Astrocyte of the hippocampus (primary cell): ENCODE results near the gene CYP2F1.
"Not testable (repeated sequence)": the region's sequence is repeated elsewhere in the genome, so short reads cannot be mapped to it uniquely, and the experiment has no call there.

Experiments
- DNase-seq: peaks from one replicate; pipeline ENCODE4 v3.0.0; 2011; ENCODE audit warnings: low read depth, low spot score

CYP2F1 gene

DNA sequence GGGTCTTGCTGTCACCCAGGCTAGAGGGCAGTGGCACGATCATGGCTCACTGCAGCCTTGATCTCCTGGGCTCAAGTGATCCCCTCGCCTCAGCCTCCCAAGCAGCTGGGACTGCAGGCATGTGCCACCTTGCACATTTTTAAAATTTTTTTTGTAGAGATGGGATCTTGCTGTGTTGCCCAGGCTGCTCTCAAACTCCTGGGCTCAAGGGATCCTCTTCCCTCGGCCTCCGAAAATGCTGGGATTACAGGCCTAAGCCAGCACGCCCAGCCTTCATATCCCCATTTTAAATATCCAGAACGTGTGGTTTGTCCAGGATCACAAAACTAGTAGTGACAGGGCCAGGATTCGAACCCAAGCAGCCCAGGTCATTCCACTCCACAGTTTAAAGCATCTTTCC is 13.1 kb downstream of the CYP2F1 start:
- not testable (repeated sequence) for DNase-seq

DNA sequence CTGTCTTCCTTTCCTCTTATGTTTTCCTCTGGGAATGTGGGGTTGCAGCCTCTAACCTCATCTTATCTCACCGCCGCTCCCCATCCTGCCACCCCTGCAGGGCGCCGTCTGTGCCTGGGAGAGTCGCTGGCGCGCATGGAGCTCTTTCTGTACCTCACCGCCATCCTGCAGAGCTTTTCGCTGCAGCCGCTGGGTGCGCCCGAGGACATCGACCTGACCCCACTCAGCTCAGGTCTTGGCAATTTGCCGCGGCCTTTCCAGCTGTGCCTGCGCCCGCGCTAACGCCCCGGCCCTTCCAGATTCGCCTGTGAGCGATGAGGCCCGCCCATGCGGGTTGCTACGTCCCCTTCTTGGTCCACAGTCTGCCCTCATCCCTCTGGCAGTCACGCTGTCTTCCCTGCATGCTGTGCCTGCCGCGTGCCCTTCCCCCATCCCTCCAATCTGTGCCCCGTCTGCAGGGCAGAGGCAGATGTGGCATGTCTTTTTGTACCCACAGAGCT is 13.6 kb downstream of the CYP2F1 start:
- DNase-seq, result peak; percentile 35

DNA sequence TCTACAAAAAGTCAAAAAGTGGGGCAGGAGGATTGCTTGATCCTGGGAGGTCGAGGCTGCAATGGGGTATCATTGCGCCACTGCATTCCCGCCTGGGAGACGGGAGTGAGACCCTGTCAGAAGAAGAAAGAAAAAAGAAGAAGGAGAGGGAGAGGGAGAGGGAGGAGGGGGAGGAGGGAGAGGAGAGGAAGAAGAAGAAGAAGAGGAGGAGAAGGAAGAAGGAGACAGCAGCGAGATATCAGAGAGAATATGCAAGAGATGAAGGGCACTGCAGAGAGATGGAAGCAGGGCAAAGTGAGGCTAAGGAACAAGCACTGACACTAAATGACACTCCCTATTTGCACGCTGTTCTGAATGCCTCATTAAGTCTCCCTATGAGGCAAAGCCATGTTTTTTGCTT is 14.5 kb downstream of the CYP2F1 start:
- no peak for DNase-seq

DNA sequence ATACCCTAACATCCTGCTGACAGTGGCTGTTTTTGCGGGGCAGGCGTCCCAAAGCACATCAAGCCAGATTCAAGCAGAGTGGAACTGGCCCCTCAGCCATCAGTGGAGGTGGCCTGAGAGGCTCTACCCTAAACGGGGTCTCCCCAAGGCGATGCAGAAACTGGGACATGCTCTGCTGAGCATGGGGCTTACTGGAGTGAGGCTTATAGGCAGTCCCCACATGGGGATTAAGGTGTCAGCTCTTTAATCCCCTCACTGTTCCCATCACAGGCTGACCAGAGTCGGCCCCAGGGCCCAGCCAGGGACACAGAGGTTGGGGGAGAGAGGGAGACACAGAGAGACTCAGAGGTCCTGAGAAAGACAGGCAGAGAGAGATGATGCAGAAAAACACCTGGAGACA is 17.0 kb downstream of the CYP2F1 start:
- no peak for DNase-seq

DNA sequence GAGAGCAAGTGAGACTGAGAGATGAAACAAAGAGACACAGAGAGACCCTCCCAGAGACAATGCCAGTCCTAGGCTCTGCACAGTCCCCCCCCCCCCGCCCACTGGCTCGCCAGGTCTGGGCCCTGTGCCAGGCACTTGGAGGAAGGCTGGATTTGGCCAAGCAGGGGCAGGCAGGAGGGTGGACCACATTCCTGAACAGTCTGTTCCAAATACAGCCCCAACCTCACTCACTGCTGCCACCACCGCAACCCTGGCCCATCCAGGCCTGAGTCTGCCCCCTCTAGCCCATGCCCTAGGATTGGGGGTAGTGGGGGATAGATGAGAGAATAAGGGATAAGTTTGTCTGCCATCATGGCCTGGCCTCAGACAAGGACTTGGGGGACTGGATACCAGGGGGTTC is 19.0 kb downstream of the CYP2F1 start:
- DNase-seq, result peak; percentile 35

DNA sequence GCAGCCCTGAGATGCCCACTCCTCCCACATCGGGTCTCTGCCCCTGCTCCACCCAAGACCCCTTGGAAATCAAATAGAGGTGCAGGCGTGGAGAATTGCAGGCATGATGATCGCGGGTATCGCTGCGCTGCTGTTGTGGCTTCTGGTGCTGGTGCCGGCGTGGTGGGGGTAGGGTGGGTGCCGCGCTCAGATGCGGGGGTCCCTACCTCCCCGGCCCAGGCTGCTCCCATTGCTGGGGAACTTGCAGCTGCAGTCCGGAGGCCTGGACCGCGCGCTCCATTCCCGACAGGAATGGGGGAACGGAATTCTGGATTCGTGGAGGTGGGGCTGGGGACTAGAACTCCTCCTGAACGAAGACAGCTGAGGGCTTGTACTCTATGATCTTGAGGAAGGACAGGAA is 20.4 kb downstream of the CYP2F1 start:
- DNase-seq, result no peak

DNA sequence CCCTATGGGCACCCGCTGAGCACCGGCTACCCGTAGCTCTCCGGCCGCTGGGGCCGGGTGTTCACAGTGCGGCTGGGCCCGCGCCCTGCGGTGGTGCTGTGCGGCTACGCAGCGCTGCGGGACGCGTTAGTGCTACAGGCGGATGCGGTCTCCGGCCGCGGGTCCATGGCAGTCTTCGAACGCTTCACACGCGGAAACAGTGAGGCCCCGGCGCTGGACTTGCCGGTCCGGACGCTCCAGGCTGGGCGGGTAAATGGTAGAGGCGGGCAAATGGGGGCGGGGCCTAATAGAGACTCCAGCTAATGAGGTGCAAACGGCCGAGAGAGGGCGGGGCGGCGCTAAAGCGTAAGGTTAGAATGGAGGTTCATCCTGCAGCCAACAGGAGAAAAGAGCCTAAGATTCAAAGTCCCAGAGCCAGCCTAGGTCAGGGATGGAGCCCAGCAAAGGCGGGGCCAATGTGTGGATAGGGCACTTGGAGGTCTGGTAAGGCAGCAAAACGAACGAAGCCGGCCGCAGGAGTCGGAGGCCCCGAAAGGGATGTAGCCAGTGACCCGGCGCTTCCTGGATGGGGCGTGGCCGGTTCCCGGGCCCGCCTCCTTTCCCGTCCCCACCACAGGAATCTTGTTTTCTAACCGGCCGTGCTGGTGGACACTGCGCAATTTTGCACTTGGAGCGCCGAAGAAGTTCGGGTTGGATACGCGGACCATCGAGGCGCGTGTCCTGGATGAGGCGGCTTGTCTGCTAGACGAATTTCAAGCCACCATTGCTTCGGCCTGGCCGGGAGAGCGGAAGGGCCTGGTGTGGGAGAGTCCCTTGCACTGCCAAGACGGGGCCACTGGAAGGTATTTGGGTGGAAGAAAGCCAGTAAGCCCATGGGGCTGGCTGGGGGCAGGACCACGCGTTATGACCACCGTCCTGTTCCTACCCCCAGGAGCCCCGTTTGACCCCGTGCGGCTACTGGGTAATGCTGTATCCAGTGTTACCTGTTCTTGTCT is 21.5 kb downstream of the CYP2F1 start:
- DNase-seq, result peak; percentile 53

DNA sequence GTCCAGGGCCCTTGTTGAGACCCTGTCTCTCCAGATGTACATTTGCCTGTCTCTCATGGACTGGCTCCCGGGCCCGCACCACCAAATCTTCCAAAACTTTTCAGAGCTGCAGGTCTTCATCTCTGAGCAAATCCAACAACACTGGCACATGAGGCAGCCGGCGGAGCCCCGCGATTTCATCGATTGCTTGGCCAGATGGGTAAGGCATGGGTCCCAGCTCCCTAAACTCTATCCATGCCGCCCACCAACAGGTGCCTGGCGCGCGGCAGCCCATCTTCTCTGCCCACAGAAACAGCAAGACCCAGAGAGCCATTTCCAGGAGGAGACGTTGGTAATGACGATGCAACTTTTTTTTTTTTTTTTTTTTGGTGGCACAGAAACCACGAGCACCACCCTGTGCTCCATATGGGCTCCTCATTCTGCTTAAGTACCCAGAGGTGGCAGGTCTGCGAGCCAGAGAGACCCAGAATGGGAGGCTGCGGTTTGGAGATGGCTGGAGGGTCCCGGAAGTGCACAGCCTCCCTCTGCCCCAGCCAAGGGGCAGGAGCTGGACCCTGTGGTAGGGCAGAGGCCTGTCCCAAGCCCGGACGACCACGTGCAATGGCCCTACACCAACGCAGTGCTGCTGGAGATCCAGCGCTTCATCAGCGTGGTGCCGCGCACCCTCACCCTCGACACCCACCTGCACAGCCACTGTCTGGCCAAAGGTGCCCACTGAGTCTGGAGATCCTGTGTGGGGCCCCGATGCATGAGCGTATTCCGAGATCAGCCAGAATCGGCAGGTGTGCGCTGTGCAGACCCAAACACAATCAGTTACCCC is 22.6 kb downstream of the CYP2F1 start:
- DNase-seq, result no peak

DNA sequence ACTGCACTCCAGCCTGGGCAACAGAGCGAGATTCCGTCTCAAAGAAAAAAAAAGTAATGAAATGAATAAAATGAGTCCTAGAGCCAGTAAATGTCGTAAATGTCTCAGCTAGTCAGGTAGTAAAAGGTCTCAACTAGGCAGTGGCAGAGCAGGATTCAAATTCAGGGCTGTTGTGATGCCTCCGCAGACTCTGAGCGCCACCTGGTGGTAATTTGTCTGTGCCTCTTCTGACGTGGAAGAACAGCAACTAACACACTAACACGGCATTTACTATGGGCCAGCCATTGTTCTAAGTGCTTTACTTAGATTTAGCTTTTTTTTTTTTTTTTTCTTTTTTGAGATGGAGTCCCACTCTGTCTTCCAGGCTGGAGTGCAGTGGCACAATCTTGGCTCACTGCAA is 30.2 kb downstream of the CYP2F1 start:
- DNase-seq, result peak; percentile 75

DNA sequence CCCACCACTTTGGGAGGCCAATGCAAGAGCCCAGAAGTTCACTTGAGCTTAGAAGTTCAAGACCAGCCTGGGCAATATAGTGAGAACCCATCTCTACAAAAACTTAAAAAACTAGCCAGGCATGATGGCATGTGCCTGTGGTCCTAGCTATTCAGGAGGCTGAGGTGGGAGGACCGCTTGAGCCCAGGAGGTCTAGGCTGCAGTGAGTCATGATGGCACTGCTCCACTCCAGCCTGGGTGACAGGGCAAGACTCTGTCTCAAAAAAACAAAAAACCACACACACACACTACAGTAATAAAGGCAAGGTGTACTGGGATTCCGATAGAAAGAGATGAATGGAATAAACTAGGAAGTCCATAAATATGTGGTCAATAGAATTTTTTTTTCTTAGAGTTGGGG is 35.6 kb downstream of the CYP2F1 start:
- no peak for DNase-seq

DNA sequence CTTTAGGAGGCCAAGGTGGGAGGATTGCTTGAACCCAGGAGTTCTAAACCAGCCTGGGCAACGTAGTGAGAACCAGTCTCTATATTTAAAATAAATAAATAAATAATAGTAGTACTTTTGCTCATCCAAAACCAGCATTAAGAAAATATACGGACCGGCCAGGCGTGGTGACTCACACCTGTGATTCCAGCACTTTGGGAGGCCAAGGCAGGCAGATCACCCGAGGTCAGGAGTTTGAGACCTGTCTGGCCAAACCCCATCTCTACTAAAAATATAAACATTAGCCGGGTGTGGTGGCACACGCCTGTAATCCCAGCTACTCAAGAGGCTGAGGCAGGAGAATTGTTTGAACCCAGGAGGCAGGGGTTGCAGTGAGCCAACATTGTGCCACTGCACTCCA is 36.8 kb downstream of the CYP2F1 start:
- not testable (repeated sequence) for DNase-seq

DNA sequence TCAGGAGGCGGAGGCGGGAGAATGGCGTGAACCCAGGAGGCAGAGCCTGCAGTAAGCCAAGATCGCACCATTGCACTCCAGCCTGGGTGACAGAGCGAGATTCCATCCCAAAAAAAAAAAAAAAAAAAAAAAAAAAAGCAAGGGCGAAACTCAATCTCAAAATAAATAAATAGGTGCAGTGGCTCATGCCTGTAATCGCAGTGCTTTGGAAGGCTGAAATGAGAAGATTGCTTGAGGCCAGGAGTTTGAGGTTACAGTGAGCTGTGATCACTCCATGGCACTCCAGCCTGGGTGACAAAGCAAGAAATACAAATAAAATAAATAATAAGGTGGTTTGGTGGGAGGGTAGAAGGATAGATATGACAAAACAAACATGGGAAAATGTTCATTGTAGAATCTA is 39.8 kb downstream of the CYP2F1 start:
- DNase-seq, result no peak

DNA sequence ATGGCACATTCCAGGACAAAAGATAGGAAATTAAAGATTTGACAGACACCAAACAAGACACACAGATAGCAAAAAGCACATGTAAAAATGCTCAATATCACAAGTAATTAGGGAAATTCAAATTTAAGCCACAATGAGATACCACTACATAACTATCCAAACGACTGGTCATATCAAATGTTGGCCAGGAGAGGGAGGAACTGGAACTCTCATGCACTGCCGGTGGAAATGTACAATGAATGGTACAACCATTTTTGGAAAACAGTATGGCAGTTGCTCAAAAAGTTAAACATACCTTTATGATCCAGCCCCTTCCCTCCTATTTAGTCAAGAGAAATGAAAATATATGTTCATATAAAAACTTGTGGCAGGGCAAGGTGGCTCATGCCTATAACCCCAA is 42.0 kb downstream of the CYP2F1 start:
- DNase-seq, result no peak

DNA sequence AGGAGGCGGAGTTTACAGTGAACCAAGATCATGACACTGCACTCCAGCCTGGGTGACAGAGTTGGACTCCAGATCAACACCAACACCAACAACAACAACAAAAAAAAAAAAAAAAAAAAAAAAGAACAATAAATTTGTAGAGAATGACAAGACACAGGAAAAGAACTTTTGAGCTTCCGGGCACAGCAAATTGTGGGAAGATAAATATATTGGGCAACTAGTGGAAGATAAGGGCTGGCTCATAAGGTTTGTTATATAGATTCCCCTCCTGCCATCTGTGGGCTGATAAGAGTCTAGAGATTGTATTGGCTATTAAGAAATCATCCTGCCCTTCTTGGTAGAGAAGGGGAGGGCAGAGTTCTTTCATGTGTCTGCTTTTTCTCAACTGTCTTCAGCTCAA is 45.6 kb downstream of the CYP2F1 start:
- DNase-seq, result no peak

DNA sequence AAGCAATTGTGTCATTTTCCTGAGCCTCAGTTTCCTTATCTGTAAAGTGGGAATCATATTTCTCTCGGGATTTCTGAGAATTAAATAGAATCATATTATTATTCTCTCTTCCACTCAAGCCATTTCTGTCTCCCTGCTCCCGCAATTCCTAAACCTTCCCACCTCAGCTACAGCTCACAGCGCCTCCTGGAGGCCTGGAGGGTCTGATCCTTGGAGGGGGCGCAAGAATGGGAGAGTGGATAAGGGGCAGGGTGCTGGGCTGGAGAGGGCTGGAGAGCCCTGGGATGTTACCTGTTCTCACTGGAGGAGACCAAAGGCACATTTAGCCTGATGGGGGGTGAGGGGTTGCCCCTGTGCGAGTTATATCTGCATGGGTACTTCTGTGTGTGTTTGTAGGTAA is 47.7 kb downstream of the CYP2F1 start:
- no peak for DNase-seq

DNA sequence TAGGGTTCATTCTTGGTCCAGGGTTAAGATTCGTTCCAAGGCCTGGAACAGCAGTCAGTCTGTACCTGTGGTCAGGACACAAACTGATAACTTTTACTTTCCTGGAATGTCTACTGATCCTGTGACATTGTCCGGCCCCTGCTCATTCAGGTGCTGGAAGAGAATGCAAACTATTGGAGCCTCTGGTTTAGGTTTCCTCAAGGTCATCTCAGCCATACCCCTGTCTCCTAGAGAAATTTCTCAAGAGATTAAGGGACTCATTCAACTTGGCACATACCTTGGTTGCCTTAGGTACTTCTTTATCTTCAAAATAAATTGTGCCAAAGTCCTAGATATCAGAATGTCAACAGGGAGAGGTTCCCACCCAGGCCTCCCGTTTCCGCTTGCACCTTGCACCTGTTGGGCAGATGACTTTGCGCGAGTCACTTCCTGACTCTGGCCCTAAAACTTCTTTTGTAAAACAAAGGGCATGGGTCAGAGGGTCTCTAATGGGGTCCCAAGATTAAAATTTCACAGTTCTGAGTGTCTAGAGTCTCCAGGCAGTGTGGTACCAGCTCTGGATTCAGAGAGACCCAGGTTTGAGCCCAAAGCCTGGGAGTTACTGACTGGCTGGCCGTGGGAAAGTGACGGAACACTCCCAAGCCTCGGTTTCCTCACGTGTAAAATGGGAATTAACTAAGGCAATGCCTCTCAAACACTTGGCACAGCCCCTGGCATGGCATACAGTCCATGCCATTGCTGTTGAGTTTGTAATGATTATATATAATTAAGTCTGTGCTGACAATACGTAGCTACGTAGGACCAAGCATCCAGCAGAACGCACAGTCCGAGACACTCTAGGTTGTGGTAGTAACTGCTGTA is 52.9 kb downstream of the CYP2F1 start:
- DNase-seq, result no peak

DNA sequence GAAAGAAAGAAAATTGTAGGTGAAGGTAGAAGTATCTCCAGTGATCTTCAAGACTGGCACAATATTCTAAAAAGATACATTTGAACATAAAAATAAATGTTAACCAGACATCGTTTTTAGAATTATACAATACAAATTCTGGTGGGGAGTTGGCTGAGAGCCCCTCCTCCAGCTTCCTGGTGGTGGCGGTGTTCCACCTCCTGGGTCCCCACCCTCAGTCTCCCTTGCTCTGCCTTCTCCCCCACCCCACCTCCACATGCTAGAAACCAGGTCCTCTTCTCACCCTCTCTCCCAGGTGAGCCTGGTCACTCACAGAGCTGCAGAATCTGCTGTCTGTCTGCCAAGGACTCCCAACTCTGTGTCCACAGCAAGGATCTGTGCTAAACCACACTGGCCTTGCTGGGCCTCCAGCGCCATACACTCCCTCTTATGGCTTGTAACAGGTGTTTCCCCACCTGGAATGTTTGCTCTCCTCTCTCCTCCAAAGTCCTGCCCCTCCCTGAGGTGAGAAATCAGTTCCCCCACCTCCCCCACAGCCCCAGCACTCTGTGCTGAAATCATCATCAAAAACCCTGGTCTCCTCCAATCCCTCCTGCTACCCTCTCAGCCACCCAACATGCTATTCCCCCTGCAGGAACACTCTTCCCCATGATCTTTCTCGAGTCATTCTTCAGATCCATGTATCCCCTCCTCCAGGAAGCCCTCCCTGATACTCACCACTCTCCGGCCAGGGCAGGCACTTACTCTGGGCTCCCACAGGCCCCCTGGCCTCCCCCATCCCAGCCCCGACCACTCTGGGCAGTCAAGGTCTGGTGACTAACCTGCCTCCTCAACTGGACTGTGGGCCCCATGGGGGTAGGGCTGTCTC is 58.3 kb downstream of the CYP2F1 start:
- DNase-seq, result no peak

DNA sequence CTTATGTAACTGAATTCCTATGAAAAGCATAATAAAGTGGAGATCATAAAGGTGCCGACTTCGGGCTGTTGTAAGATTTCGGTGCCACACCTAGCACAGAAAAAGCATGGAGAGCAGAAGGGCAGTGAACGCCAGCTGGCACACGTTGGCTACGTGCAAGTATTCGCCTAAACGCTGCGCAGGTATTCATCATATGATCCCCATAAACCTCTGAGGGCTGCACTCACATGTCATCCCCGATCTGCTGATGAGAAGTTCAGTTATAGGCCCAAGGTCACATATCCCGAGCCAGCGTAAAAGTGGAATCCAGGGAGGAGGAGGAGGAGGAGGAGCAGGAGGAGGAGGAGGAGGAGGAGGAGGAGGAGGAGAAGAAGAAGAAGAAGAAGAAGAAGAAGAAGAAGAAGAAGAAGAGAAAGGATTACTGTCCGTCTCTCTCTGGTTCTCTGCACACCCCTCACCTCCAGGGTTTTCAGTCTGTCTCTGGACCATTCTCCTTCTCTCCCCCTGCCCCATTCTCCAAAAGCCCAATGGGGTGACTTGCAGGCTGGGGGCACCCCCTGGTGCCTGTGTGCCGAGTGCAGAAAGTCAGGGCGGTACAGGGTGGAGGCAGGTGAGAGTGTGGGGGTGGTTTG is 60.2 kb downstream of the CYP2F1 start:
- DNase-seq, result no peak

DNA sequence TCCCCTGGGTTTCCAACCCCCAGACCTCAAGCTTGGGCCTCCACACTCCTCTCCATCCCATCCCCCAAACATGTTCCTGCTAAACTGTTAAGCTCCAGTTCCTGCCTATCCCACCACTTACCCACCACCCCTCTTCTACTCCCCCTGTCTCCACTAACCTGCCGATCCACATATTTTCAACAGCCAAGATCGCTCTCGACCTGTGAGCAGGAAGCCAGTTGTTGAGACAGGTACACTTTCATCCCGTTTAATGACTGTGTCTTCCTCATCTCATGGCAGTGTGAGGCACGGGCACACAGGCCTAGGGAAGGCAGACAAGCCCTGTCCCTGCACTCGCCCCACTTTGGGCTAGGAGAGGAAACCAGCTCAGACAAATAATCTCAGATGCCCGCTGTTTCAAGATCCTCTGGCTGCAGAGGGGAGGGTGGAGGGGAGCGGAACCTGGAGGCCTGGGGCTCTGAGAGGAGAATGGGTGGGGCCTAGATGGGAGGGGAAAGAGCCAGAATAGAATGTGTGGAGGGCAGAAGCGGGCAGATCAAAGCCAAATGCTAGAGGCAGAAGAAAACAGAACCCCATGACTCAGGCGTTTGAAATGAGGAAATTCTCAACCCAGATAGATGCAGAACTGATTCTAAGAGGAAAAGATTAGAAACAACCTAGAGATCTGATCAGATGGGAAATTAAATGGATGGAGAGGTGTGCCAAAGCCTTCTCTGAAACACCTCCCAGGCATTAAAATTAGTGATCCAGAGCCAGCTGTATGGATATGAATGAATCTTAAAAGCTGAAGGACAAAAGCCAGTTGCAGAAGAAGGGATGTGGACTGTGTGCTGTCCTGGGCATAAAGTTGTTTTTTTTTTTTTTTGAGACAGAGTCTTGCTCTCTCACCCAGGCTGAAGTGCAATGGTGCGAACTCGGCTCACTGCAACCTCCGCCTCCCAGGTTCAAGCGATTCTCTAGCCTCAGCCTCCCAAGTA is 61.9 kb downstream of the CYP2F1 start:
- peak; percentile 92 for DNase-seq
